GM21381 (cell line): ENCODE measurements around the gene FARS2.

Source experiments
- ATAC-seq: cut with Tn5 transposase; IDR thresholded peaks from one replicate; pipeline ENCODE4 v1.9.1; 2021; ENCODE audit warnings: mild to moderate bottlenecking, moderate library complexity; ENCODE audit not compliant: unreplicated experiment

FARS2 gene

GRCh38 chr6:5814116-5814515, 552.8 kb downstream of the FARS2 start:
- ATAC-seq: no peak

- ATAC-seq: no peak
Observed at GRCh38 chr6:5814901-5815300, 553.6 kb downstream of the FARS2 start.

DNA sequence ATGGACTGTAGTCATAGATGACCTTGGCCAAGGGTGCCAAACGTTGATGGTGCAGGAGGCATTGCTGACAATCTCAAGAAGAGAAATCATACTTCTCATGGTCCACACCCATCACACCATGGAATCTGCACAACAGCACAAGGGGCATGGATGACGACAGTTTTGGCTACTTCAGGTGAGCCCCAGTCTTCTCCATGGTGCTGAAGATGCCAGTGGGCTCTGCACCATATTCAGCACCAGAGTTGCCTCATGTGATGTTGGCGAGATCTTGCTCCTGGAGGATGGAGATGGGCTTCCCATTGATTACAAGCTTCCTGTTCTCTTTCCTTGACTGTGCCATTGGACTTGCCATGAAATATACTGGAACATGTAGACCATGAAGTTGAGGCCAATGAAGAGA, 556.6 kb downstream of the FARS2 start:
- no peak for ATAC-seq

- no peak for ATAC-seq
Observed at GRCh38 chr6:5818959-5819358, 557.6 kb downstream of the FARS2 start.
